GM12878 (cell line): ENCODE measurements around the gene LRRC26. TPM values are rescaled to one million over a fixed set of nuclear protein-coding genes. Genes with fewer than 3 reads are reported as not detected.
A peak's percentile ranks its signal among the peaks of the same experiment; 100 is the strongest.

ENCODE experiments used
- BACH1 ChIP-seq: fragments of 450-650 bp; IDR thresholded peaks from 2 replicates; pipeline ENCODE4 v1.6.1; 2017; ENCODE audit warnings: mild to moderate bottlenecking, borderline replicate concordance
- CHD2 ChIP-seq: IDR thresholded peaks from 2 replicates; pipeline ENCODE4 v1.6.1; 2011; ENCODE audit warnings: low read depth, low read length, improper control_type of control experiment, borderline replicate concordance
- CREB1 ChIP-seq: IDR thresholded peaks from 2 replicates; pipeline ENCODE4 v1.6.1; 2012; ENCODE audit warnings: low read depth, mild to moderate bottlenecking, inconsistent platforms
- PAX5 ChIP-seq: IDR thresholded peaks from 2 replicates; pipeline ENCODE4 v1.6.1; 2011; ENCODE audit warnings: low read depth, low read length, borderline replicate concordance
- PAX8 ChIP-seq: fragments of 450-650 bp; IDR thresholded peaks from 2 replicates; pipeline ENCODE4 v1.6.1; 2017; ENCODE audit warnings: mild to moderate bottlenecking, moderate library complexity
- RB1 ChIP-seq: fragments of 450-650 bp; formaldehyde crosslinking; IDR thresholded peaks from 2 replicates; pipeline ENCODE4 v1.6.1; 2017; ENCODE audit warnings: mild to moderate bottlenecking, borderline replicate concordance
- RELA ChIP-seq: fragments of 450-650 bp; IDR thresholded peaks from 2 replicates; pipeline ENCODE4 v1.8.0; 2014; ENCODE audit warnings: borderline replicate concordance; ENCODE audit not compliant: partially characterized antibody
- STAT3 ChIP-seq: IDR thresholded peaks from 2 replicates; pipeline ENCODE4 v1.6.1; 2011; ENCODE audit warnings: low read depth, low read length, improper control_type of control experiment
- ZNF217 ChIP-seq: fragments of 450-650 bp; IDR thresholded peaks from 2 replicates; pipeline ENCODE4 v1.6.1; 2017; ENCODE audit warnings: antibody characterized with exemption, mild to moderate bottlenecking
- ZNF24 ChIP-seq: fragments of 450-650 bp; IDR thresholded peaks from 2 replicates; pipeline ENCODE4 v1.6.1; 2017; ENCODE audit warnings: antibody characterized with exemption, mild to moderate bottlenecking
- ZSCAN29 ChIP-seq: fragments of 450-650 bp; IDR thresholded peaks from 2 replicates; pipeline ENCODE4 v1.6.1; 2017; ENCODE audit warnings: mild to moderate bottlenecking, moderate library complexity
- polyA plus RNA-seq, 11 experiments: library from polyadenylated mRNA; depleted of rRNA in 4 of 11; unstranded in 6 of 11; stranded (reverse) in 5 of 11; fragments of >200 nt; fragmentation: Nextera tagmentation in 4 of 11; fragmentation: Illumina TruSeq in 1 of 11; extraction: Ambion mirVana in 4 of 11; extraction: Trizol in 1 of 11; gene quantifications; 1 replicate in 1 of 11; 2 replicates in 10 of 11; pipeline versions ENCODE4 v1.2.1 to v1.2.3, GENCODE V29; 2011 to 2016; ENCODE audit warnings: inconsistent platforms in 2 of 11, missing spikeins in 2 of 11, low read depth in 1 of 11
- total RNA-seq, 4 experiments: library from RNA; depleted of rRNA in 3 of 4; stranded (reverse); fragments of >200 nt in 3 of 4; fragmentation: Illumina TruSeq in 1 of 4; extraction: Trizol in 1 of 4; gene quantifications; 2 replicates each; pipeline versions ENCODE4 v1.2.1 to v1.2.3, GENCODE V29; 2013 to 2021
- TF ChIP-seq, protein P1 (sequence below): fragments of 450-650 bp; IDR thresholded peaks from 2 replicates; pipeline ENCODE4 v1.6.1; 2018; ENCODE audit warnings: borderline replicate concordance, mild to moderate bottlenecking; ENCODE audit not compliant: partially characterized antibody
- TF ChIP-seq, protein P2 (sequence below): IDR thresholded peaks from 2 replicates; pipeline ENCODE4 v1.6.1; 2012; ENCODE audit warnings: low read depth, low read length, improper control_type of control experiment
- TF ChIP-seq, protein P3 (sequence below): fragments of 450-650 bp; IDR thresholded peaks from 2 replicates; pipeline ENCODE4 v1.6.1; 2017; ENCODE audit warnings: mild to moderate bottlenecking, moderate library complexity
- TF ChIP-seq, protein P4 (sequence below): fragments of 450-650 bp; IDR thresholded peaks from 2 replicates; pipeline ENCODE4 v1.6.1; 2017; ENCODE audit warnings: antibody characterized with exemption, mild to moderate bottlenecking, moderate library complexity

The LRRC26 gene
- total and polyA plus RNA-seq, 10 of the 15 experiments (the other 5 are each of a cell fraction or from before 2014, with no cell fraction given): 0.29 to 0.91 (median 0.64) TPM; not detected in 5

DNA sequence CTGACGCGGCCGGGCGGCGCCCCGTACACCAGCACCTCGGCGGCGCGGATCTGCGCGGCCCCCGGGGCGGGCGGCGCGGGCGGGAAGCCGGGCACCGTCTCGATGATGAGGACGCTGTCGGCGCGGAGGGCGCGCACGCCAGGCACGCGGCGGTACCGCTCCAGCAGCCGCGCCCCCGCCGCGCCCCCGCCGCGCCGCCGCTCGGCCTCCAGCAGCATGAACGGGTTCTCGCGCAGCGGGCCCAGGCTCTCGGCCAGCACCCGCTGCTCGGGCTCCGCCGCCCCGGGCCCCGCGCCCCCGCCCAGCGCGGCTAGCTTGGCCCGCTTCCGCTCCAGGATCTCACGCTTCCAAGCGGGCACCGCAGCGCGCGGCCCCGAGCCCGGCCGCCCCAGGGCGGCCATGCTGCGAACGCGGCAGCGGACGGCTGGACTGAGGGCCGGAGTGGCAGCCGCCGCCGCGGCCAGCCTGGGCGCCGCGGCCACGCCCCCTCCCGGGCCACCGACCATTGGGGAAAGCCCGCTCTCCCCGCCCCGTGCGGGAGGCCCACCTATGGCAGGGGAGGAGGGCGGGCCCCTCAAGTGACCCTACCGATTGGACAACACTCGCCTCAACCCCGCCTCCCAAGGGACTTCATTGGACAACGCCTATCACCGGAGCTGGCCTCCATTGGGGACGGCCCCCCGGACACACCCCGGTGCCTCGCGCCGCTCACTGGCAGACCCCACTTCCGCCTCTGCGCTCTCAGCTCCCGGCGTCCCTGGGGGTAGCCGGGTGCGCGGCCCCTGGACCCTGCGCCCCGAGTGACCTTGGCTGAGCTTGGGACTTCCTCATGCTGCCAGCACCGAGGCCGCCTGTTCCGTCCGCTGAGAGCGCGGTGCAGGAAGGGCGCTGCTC, 30.7 kb upstream of the LRRC26 start, which contains the start of gene TPRN (continued):
- TF ChIP-seq RELA (peak; percentile 20), STAT3 (no peak), RB1 (no peak), PAX8 (no peak), ZNF217 (peak; percentile 49; the same call in 1 of the 2 replicates), CREB1 (no peak), BACH1 (peak; percentile 84), ZNF24 (no peak), ZSCAN29 (0 out of 2 replicates have a peak, but pooled peaks have one; percentile 40), PAX5 (peak; percentile 92), CHD2 (peak; percentile 95)
- TF ChIP-seq, protein P1, sequence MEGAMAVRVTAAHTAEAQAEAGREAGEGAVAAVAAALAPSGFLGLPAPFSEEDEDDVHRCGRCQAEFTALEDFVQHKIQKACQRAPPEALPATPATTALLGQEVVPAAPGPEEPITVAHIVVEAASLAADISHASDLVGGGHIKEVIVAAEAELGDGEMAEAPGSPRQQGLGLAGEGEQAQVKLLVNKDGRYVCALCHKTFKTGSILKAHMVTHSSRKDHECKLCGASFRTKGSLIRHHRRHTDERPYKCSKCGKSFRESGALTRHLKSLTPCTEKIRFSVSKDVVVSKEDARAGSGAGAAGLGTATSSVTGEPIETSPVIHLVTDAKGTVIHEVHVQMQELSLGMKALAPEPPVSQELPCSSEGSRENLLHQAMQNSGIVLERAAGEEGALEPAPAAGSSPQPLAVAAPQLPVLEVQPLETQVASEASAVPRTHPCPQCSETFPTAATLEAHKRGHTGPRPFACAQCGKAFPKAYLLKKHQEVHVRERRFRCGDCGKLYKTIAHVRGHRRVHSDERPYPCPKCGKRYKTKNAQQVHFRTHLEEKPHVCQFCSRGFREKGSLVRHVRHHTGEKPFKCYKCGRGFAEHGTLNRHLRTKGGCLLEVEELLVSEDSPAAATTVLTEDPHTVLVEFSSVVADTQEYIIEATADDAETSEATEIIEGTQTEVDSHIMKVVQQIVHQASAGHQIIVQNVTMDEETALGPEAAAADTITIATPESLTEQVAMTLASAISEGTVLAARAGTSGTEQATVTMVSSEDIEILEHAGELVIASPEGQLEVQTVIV: peak; percentile 82
- TF ChIP-seq, protein P2, sequence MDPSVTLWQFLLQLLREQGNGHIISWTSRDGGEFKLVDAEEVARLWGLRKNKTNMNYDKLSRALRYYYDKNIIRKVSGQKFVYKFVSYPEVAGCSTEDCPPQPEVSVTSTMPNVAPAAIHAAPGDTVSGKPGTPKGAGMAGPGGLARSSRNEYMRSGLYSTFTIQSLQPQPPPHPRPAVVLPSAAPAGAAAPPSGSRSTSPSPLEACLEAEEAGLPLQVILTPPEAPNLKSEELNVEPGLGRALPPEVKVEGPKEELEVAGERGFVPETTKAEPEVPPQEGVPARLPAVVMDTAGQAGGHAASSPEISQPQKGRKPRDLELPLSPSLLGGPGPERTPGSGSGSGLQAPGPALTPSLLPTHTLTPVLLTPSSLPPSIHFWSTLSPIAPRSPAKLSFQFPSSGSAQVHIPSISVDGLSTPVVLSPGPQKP: no peak
- TF ChIP-seq, protein P3, sequence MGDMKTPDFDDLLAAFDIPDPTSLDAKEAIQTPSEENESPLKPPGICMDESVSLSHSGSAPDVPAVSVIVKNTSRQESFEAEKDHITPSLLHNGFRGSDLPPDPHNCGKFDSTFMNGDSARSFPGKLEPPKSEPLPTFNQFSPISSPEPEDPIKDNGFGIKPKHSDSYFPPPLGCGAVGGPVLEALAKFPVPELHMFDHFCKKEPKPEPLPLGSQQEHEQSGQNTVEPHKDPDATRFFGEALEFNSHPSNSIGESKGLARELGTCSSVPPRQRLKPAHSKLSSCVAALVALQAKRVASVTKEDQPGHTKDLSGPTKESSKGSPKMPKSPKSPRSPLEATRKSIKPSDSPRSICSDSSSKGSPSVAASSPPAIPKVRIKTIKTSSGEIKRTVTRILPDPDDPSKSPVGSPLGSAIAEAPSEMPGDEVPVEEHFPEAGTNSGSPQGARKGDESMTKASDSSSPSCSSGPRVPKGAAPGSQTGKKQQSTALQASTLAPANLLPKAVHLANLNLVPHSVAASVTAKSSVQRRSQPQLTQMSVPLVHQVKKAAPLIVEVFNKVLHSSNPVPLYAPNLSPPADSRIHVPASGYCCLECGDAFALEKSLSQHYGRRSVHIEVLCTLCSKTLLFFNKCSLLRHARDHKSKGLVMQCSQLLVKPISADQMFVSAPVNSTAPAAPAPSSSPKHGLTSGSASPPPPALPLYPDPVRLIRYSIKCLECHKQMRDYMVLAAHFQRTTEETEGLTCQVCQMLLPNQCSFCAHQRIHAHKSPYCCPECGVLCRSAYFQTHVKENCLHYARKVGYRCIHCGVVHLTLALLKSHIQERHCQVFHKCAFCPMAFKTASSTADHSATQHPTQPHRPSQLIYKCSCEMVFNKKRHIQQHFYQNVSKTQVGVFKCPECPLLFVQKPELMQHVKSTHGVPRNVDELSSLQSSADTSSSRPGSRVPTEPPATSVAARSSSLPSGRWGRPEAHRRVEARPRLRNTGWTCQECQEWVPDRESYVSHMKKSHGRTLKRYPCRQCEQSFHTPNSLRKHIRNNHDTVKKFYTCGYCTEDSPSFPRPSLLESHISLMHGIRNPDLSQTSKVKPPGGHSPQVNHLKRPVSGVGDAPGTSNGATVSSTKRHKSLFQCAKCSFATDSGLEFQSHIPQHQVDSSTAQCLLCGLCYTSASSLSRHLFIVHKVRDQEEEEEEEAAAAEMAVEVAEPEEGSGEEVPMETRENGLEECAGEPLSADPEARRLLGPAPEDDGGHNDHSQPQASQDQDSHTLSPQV: no peak
- TF ChIP-seq, protein P4, sequence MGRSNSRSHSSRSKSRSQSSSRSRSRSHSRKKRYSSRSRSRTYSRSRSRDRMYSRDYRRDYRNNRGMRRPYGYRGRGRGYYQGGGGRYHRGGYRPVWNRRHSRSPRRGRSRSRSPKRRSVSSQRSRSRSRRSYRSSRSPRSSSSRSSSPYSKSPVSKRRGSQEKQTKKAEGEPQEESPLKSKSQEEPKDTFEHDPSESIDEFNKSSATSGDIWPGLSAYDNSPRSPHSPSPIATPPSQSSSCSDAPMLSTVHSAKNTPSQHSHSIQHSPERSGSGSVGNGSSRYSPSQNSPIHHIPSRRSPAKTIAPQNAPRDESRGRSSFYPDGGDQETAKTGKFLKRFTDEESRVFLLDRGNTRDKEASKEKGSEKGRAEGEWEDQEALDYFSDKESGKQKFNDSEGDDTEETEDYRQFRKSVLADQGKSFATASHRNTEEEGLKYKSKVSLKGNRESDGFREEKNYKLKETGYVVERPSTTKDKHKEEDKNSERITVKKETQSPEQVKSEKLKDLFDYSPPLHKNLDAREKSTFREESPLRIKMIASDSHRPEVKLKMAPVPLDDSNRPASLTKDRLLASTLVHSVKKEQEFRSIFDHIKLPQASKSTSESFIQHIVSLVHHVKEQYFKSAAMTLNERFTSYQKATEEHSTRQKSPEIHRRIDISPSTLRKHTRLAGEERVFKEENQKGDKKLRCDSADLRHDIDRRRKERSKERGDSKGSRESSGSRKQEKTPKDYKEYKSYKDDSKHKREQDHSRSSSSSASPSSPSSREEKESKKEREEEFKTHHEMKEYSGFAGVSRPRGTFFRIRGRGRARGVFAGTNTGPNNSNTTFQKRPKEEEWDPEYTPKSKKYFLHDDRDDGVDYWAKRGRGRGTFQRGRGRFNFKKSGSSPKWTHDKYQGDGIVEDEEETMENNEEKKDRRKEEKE: no peak
